Stimulated activated CD8-positive, alpha-beta memory T cell treated with anti-CD3 and anti-CD28 coated beads, Interleukin-2, amount 100 ng/mL, for 48 hours (primary cell): ENCODE measurements around the gene LIPT2.

ENCODE experiments used
- DNase-seq, 2 donors: peaks; one replicate each; pipeline ENCODE4 v3.0.0-alpha.2; 2020; ENCODE audit warnings: low read depth in 2 of 2

The LIPT2 gene

DNA sequence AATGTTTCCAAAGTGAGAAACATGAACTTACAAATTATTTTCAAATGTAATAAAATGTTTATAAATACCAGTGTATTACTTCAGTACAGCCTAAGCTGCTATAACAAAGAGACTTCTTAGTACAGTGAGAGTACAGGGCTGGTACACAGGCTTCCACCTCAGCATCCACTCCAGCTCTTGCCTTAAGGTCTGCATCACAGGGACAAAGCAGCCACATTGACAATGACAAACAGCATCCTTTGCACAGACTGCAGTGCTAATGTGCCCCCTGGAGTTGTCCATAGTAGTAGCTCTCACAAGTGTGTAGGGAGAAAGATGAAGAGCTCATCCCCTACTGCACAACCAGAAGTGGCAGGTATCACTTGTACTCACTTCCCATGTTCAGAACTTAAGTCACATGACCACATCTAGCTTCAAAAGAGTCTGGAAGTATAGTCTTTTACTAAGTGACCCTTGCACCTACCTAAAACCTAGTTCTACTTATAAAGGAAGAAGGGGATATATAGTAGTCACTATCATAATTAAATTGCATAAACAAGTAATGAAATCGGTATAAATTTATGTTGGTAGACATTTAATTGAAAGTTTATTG lies 10.7 kb upstream of the LIPT2 start:
- no peak for DNase-seq

DNA sequence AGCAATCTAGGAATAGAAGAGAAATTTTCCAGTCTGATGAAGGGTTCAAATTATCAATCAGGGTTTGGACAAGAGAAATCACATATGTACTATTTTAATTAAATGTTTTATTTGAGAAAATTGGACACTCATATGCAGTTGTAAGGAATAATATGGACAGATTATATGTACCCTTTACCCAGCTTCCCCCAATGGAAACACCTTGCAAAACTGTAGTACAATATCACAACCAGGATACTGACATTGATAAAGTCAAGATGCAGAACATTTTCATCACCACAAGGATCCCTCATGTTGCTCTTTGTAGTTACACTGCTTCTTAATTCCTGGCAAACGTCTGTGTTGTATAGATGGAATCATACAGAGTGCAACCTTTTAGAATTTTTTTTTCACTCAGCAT lies 1.4 kb upstream of the LIPT2 start:
- no peak for DNase-seq

DNA sequence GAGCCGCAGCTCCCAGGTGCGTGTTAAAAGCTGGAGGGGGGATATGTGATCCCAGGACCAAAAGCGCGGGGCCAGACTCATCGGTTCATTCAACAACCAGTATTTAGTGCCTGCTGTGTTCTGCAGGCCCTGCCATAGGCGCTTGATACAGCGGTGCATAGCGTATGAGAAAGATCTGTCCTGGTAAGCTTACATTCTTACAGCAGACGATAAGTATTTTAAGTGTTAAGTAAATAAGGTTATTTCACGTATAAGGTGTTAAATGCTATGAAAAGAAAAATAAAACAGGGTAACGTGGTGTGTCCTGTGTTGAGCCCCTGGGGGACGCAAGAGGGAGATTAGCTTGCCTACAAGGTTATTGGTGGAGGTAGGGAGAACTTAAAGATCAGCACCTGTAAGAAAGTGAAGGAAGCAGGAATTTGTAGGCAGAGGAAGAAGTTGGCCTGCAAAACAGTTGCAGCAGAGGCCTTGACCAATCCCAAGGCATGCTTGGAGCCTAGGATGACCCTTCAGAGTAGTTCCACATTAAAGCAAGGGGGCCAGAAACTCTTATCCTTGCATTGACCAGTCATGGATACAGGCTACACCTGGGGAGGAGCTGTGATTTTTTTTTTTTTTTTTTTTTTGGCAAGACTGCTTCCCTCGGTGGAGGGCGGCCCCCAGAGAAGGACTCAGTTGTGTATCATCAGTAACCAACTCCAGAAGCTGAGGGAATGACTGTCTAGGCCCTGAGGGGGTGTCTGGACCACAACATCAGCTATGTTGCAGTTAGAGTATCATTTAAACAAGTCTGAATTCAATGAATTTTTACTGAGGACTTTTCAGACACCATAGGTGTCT lies 487 bp upstream of the LIPT2 start:
- no peak for DNase-seq

DNA sequence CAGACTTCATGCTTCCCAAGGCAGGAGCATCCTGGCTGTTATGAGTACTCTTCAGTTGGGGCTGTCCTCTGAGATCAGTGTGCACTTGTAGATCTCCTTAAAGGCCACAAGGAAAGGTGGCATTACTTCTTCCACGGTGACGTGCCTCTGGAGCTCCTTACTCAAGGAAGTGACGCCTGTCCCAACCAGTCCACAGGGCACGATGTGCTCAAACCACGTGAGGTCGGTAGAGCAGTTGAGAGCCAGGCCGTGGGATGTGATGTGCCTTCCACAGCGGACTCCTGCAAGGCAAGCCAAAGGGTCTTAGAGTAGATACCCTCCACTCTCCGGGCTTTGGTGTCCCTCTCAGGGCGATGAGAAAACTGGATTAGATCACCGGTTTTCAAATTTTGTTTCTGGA lies 1.4 kb downstream of the LIPT2 start:
- DNase-seq: no peak

DNA sequence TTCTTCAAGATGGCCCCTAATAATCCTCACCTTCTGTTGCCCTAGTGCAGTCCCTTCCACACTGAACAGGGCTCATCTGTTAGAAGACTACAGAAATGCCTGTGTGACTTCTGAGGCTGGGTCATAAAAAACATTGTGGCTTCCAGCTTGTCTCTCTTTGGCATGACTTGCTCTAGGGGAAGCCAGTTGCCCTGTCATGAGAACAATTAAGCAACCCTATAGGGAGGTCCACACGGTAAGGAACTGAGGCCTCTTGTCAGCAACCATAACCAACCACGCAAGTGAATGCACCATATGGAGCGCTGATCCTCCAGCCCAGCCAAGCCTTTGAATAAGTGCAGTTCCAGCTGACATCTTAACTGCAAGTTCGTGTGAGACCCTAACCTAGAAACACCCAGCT lies 2.6 kb downstream of the LIPT2 start:
- DNase-seq: no peak

DNA sequence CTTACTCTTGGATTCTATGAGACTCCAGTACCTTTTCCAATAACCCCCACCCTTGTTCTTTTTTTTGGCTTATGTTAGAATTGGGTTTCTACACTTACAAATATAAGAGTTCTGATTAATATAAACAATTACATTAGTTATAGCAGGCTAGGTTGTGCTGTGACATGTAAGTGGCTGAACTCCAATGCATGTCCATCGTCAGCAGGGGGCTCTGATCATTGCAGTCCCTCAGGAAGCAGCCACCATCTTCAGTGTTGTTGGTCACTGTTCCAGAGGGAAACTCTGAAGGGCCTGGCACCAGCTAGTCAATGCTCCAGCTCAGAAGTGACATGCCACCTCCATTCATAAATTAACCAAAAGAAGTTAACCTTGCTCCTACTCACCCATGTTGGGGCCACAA lies 5.6 kb downstream of the LIPT2 start:
- no peak for DNase-seq

DNA sequence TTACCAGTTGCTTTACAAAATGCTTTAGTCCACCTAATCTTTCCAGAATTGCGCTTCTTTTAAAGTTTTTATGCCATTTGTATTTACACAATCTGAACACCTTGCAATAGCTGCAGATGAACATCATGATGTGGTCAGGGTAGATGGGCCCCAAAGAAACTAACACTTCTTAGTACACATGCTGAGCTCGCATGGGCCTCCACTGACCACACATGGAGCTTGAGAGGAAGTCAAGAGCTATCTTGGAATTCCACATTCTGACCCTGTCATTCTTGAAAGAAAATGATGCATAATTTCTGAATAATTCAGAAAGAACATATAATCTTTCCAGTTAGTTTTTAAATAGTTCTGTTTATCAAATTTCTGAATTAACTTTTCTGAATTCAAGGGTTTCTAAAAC lies 7.7 kb downstream of the LIPT2 start:
- DNase-seq: no peak

DNA sequence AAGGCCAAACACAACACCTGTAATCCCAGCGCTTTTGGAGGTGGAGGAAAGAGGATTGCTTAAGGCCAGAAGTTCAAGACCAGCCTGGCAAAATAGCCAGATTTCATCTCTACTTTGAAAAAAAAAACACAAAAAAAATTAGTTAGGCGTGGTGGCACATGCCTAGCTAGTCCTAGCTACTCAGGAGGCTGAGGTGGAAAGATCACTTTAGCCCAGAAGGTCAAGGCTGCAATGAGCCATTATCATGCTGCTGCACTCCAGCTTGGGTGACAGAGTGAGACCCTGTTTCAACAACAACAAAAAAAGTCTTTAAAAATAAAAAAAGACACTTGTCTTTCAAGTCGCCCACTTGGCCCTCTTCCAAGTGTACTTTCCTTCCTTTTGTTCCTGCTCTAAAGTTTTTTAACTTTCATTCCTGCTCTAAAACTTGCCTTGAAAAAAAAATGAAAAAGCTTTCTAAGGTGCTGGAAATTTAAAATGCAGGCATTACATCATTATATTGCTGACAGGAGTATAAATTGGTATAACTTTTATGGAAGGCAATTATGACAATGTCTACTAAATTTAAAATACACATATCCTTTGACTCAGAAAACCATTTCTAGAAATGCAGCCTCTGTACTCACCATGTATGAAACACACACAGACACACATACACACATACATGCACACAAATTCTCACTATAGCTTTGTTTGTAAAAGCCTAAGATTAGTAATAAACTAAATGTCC lies 12.7 kb downstream of the LIPT2 start:
- DNase-seq: no peak

DNA sequence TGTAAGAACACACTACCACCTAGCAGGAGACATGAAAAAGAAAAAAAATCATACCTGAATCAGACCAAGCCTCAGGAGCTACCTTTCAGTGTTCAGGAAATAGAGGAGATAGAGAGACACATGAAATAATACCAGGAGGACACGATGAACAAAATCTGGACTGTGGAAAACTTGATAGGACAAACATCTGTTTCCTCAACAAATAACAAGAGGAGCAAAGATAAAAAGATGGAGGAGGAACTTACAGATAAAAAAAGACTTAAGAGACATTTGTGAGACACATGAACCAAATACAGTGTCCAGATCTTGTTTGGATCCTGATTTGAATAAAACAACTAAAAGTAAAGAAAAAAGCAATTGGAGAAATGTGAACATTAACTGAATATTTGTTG lies 13.8 kb downstream of the LIPT2 start:
- DNase-seq: no peak

DNA sequence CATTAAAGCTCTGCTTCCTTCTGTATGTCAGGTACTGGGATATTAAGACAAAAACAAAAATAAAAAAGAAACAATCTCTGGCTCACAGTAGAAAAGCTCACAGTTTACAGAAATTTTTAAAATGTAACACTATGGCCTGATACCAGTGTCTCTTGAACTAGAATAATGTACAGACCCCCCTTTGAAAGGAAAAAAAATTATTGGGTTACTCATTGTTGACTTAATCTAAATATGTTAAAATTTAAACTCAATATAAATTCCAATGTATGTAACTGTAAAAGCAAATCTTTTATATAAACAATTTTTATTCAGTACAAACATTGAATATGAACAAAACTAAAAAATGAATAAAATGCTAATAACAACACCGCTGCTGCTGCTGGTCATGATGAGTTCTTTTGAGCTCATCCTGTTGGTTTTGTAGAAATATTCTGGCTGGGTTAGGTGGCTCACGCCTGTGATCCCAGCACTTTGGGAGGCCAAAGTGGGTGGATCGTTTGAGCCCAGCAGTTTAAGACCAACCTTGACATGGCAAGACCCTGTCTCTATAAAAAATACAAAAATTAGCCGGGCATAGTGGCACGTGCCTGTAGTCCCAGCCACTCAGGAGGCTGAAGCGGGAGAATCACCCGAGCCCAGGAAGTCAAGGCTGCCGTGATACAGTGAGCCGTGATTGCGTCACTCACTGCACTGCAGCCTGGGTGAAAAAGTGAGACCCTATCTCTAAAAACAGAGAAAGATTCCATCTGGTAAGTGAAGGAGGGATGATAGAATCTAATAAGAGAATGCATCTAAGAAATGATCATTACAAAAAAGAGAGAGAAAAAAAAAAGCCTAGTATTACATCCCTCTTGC lies 14.4 kb downstream of the LIPT2 start:
- no peak for DNase-seq

DNA sequence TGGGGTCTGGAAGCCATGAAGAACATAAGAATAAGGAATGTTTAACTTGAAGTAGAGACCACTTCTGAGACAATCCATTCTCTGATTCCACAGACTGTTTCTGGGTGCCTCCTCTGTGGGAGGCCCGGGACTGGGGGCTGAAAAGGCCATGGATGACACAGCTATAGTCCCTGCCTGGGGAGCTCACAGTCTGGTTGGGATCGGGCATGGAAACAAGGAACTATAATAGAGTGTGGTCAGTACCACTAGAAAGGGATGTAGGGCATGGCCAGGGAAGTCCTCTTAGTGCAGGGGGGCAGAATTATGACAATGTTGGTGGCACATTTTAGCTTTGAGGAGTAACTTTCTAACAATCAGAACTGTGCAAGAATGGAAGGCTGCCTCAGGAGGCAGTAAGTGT lies 17.0 kb downstream of the LIPT2 start:
- DNase-seq: no peak

DNA sequence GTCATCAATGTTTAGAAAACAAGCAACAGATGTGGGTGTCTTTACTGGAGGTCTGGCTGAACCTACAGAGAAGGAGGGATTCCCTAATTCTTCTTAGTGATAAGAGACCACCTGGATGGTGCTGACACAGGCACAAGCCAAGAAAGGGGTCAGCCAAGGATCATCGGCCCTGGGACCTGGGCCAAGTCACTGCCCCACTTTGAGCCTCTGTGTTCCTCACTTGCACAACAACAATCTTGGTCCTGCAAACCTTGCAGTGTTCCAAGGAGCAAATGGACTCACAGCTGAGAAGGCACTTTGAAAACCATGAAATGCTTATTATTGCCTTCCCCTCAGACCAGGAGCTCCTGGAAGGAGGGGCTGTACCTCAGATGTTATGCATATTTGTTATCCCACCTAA lies 19.2 kb downstream of the LIPT2 start:
- DNase-seq: no peak

DNA sequence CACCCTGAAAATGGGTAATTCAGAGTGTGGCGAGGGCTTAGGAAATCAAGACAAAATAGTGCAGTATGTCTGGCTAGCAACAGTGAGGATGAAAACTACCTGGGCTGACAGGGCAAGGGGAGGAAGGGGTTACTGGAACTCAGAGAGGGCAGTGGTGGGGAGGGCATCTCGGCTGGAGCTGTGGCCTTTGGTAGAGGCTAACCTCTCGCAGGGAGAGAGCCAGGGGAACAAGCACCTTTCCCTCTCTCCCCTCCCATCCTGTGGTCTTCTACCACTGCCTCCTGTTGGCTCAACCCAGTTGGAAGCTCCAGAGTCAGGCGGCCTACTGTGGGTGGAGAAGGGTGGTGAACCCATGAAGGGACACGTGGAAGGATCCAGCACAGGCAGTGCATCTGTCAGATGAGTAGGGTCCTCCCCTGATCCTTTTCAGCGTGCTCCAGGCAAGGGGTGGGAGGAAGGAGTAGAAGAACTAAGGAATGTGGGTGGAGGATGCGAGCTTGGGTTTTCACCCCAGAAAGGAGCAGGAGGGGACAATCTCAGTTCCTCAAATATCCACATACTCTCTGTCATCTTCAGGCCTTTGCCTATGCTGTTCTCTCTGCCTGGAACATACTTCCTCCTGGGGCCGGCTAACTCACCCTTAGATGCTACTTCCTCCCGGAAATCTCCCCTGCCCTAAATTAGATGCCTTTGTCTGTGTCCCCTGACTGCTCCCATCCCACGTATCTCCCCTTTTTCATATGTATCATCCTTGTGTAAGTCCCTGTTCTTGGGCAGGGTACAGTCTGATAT lies 19.9 kb downstream of the LIPT2 start:
- no peak for DNase-seq

DNA sequence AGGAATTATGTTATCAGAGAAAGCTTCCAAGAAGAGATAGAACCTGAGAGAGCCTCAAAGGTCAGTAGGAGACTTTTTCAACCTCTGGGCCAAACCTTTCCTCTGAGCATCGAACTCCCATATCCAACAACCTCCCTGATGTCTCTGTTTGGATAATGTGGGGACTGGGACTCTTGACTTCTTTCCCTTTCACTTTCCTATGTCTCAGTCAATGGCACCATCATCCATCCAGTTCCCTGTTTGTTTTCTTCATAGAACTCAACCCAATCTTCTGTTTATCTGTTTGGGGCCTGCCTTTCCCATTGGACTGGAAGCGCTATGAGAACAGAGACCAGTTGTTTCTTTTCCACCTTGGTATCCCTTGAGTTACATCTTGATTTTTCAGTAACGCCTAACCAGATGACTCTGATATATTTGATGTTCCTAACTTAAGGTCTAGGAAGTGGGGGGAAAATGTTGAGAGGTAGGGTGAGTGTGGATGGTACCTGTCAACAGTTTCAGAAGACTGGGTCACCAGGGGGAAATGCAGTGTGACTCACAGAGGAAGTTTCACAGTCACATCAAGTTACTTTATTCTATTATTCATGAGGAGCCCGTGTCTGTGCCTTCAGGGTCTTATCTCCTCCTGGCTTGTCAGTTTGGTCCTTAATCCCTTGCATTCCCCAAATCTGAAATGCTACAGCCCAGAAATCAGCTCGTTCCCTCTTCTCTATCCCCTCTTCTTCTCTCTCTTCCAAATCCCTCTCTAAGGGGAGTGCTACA lies 21.7 kb downstream of the LIPT2 start:
- DNase-seq: no peak

DNA sequence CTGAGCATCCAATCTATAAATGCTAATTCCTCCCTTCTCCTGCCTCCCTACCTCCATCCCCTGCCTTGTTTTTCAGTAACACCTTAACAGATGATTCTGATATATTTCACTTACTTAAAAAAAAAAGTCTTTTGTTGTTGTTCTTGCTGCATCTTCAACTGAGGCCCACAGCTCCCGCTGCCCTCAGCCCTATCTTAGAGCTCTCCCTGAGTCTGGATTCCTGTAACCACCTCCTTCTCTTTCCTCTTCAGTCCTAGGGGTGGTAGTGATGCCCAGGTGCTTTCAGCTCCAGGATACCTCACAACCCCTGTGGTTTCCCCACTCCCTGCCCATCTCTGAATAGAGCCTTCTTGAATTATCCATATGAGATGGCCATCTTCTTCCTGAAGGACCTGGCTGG lies 22.5 kb downstream of the LIPT2 start:
- DNase-seq: no peak

DNA sequence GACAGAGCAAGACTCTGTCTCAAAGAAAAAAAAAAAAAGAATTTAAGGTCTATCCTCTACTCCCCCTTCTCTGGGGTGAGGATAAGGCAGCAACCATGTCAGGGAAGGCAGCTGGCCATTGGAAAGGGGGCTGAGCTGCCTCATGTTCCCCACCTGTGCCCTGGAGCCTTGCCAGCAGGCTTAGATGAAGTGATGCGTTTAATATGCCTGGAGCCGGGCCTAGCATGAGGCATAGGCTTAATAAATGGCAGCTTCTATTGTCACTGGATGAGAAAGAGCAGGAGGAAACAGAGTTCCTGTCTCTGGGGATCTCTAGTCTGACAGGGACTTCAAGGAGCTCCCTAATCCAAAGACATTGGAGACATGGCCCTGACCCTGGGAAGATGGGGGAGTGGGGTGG lies 23.0 kb downstream of the LIPT2 start:
- no peak for DNase-seq

DNA sequence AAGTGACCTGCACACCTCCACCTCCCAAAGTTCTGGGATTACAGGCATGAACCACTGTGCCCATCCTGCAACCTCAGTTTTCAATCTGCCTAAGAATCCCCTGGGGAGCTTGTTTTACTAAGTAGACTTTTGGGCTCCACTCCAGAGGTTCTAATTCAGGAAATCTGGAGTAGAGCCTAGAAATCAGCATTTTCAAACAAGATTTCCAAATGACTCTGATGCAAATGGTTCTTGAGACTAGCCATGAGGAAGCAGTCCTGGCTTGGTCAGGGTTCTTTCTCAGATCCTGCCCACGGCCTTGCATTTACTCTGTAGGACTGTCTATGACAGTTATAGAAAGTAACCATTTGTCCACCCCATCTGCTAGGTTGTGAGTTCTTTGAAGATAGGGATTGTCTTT lies 24.6 kb downstream of the LIPT2 start:
- DNase-seq: no peak

DNA sequence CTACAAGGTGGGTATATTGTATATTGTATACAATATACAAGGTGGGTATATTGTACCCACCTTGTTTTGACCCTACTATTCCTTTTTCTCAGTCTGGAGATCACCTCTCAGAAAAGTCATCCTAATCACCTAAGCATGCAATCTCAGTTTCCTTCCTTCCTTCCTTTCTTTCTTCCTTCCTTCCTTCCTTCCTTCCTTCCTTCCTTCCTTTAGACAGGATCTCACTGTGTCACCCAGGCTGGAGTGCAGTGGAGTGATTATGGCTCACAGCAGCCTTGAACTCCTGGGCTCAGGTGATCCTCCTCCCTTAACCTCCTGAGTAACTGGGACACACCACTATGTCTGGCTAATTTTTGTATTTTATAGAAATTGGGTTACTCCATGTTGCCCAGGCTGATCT lies 25.0 kb downstream of the LIPT2 start:
- no peak for DNase-seq

DNA sequence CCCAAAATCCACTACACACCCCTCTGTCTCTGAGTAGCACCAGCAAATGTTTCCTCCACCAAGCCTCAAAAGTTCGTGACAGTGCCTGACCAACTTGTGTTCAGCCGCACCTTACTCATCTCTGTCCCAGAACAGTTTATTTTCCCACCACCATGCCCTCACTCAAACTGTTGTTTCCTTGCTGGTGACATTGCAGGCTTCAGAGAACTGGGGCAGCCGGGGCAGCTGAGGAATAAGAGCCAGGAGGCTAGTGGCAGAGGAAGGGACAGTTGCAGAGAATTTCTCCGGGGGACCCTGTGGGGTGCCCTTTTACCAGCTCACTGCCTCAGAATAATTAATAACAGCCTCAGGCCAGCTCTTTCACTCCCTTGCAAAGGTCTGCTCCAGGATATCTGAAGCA lies 25.5 kb downstream of the LIPT2 start:
- DNase-seq: no peak
